ENCODE results near the gene BMAL1. TPM values are rescaled to one million over a fixed set of nuclear protein-coding genes. Genes with fewer than 3 reads are reported as not detected.

The BMAL1 gene
- polyA plus RNA-seq, 3 donors: 10.2 to 43.4 (median 11.5) TPM

DNA sequence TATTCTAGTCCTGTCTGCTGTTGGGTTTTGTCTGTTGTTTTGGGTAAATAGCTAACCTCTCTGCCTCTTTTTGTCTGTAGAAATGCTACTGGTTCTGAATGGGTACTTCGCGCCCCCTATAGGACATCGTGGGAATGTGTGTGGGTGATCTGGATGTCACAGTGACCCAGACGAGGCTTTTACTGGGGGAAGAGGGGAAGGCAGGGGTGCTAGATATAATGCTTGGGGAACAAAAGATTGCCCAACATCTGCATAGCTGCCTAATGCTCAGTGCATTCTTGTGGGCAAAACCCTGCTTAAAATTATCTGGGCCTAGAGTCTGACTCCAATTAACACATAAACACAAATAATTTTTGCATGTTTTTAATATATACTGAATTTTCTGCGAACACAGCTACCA, 57.7 kb downstream of the BMAL1 start:
- intact Hi-C loops (cut with micrococcal nuclease): loop anchor here in 1 of 2 donors (10.0 kb wide), 2 partner anchors 121 to 151 kb away; no protein-coding TSS in a partner anchor
- H3K4me3 ChIP-seq (replicated peaks in 1 of 3; ENCODE audit: low read depth in 2 of 3, low read length in 3 of 3): no peak overlapping the region
- Mint-ChIP-seq H3K36me3 (peaks cover 9 to 31% of the 10 kb centered on the region in 2 donors), H3K27ac (no peak overlapping the region), H3K4me3 (no peak overlapping the region), H3K4me1 (peaks cover 55% of the 10 kb centered on the region), H3K27me3 (ENCODE audit: low read depth in 3 of 3) (peaks cover 0 to 1% (median 1%) of the 10 kb centered on the region in 3 donors), H3K9me3 (no peaks in the 10 kb centered on the region)
- H3K27me3 ChIP-seq (ENCODE audit: control insufficient read depth in 2 of 2, insufficient read depth in 2 of 2, low read length in 2 of 2): no peaks in the 10 kb centered on the region
- 20% methylated on average over 3 of the region's 5 CpGs for WGBS (ENCODE audit: insufficient coverage)
- TF ChIP-seq, protein P1, sequence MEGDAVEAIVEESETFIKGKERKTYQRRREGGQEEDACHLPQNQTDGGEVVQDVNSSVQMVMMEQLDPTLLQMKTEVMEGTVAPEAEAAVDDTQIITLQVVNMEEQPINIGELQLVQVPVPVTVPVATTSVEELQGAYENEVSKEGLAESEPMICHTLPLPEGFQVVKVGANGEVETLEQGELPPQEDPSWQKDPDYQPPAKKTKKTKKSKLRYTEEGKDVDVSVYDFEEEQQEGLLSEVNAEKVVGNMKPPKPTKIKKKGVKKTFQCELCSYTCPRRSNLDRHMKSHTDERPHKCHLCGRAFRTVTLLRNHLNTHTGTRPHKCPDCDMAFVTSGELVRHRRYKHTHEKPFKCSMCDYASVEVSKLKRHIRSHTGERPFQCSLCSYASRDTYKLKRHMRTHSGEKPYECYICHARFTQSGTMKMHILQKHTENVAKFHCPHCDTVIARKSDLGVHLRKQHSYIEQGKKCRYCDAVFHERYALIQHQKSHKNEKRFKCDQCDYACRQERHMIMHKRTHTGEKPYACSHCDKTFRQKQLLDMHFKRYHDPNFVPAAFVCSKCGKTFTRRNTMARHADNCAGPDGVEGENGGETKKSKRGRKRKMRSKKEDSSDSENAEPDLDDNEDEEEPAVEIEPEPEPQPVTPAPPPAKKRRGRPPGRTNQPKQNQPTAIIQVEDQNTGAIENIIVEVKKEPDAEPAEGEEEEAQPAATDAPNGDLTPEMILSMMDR (IDR thresholded peaks at IDR 0.05): peak; percentile 89
- H3K4me2 ChIP-seq (replicated peaks; ENCODE audit: extremely low read depth, low read length, poor library complexity, severe bottlenecking): no peak overlapping the region
- H3K4me1 ChIP-seq (ENCODE audit: control insufficient read depth in 1 of 2, insufficient read depth in 2 of 2, low read length in 2 of 2): peaks cover 16 to 32% of the 10 kb centered on the region in 2 donors
- H3K79me2 ChIP-seq (ENCODE audit: insufficient read depth, low read length): peaks cover 16% of the 10 kb centered on the region
- no peak overlapping the region for H3K9ac ChIP-seq (ENCODE audit: insufficient read depth, low read length, poor library complexity, severe bottlenecking)
- DNase-seq: peak; percentile 48 to 58 (median 54)
- peaks cover 98% of the 10 kb centered on the region for H4K20me1 ChIP-seq (ENCODE audit: insufficient read depth, low read length)
- no peak overlapping the region for H3K27ac ChIP-seq (ENCODE audit: low read depth in 1 of 2, low read length in 2 of 2)
- H3K36me3 ChIP-seq (replicated peaks in 1 of 2; ENCODE audit: control insufficient read depth in 1 of 2, insufficient read depth in 2 of 2, low read length in 2 of 2): peaks cover 0 to 12% of the 10 kb centered on the region in 2 donors
- H2AFZ ChIP-seq (ENCODE audit: insufficient read depth, low read depth, low read length, poor library complexity, severe bottlenecking): no peak overlapping the region
- H3K9me3 ChIP-seq (replicated peaks in 1 of 2; ENCODE audit: control insufficient read depth in 1 of 2, insufficient read depth in 1 of 2, low read length in 2 of 2): no peaks in the 10 kb centered on the region

DNA sequence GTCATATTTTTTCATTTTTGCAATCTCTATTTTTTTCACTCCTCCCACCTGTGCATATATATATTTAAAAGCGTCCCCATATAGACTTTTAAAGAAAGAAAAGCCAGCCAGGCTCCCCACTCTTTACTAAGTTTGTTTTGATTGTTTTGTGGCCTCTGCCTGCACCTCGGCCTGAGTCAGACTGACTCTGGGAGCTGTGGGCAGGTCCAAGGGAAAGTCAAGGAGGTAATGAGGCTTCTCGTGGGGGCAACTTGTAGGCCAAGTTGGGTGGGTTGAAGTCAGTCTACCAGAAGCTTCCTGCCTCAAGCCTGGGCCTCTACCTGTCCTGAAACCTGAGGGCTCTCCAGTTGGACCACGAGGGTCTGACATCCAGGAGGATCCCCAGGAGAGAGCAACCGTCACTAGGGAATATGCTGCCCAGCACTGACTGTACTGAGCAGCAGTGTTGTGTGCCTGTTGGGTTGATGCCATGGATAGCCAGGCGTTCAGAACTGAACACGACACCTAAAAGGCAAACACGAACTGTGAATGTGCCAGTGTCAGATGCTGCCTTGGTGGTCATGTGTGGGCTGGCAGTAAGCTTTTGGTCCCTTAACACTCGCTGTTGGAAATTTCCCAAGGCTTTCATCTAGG, 58.8 kb downstream of the BMAL1 start:
- WGBS (ENCODE audit: insufficient coverage): 98% methylated on average over 7 of the region's 9 CpGs
- Histone ChIP-seq H3K4me2 (replicated peaks; ENCODE audit: extremely low read depth, low read length, poor library complexity, severe bottlenecking) (no peak overlapping the region), H3K27me3 (ENCODE audit: control insufficient read depth in 2 of 2, insufficient read depth in 2 of 2, low read length in 2 of 2) (no peaks in the 10 kb centered on the region), H3K9ac (ENCODE audit: insufficient read depth, low read length, poor library complexity, severe bottlenecking) (no peak overlapping the region), H3K36me3 (replicated peaks in 1 of 2; ENCODE audit: control insufficient read depth in 1 of 2, insufficient read depth in 2 of 2, low read length in 2 of 2) (peaks cover 0 to 22% of the 10 kb centered on the region in 2 donors), H4K20me1 (ENCODE audit: insufficient read depth, low read length) (peaks cover 98% of the 10 kb centered on the region), H3K9me3 (replicated peaks in 1 of 2; ENCODE audit: control insufficient read depth in 1 of 2, insufficient read depth in 1 of 2, low read length in 2 of 2) (no peaks in the 10 kb centered on the region), H3K27ac (ENCODE audit: low read depth in 1 of 2, low read length in 2 of 2) (no peak overlapping the region), H2AFZ (ENCODE audit: insufficient read depth, low read depth, low read length, poor library complexity, severe bottlenecking) (no peak overlapping the region), H3K79me2 (ENCODE audit: insufficient read depth, low read length) (peaks cover 16% of the 10 kb centered on the region), H3K4me3 (replicated peaks in 1 of 3; ENCODE audit: low read depth in 2 of 3, low read length in 3 of 3) (no peak overlapping the region), H3K4me1 (ENCODE audit: control insufficient read depth in 1 of 2, insufficient read depth in 2 of 2, low read length in 2 of 2) (peaks cover 16 to 32% of the 10 kb centered on the region in 2 donors)
- TF ChIP-seq, protein P1 (IDR thresholded peaks at IDR 0.05): no peak
- Mint-ChIP-seq H3K27ac (no peak overlapping the region), H3K4me3 (no peak overlapping the region), H3K27me3 (ENCODE audit: low read depth in 3 of 3) (peaks cover 0 to 1% (median 1%) of the 10 kb centered on the region in 3 donors), H3K4me1 (peaks cover 62% of the 10 kb centered on the region), H3K9me3 (no peaks in the 10 kb centered on the region), H3K36me3 (peaks cover 13 to 34% of the 10 kb centered on the region in 2 donors)
- DNase-seq: no peak
- intact Hi-C loops (cut with micrococcal nuclease): loop anchor here in 1 of 2 donors (2.0 to 10.0 kb wide), 3 partner anchors 58 to 152 kb away; no protein-coding TSS in a partner anchor

Measured in CD14-positive monocyte (primary cell).